B cell (primary cell): ENCODE data around the gene CCDC190. TPM values are rescaled to one million over a fixed set of nuclear protein-coding genes. Genes with fewer than 3 reads are reported as not detected.

ENCODE experiments used
- ATAC-seq: fragments of 200-7000 bp; cut with Tn5 transposase; one replicate; pipeline ENCODE4 v1.10.0; 2021; ENCODE audit warnings: low read depth, mild to moderate bottlenecking, moderate number of reproducible peaks, moderate library complexity
- CTCF ChIA-PET: fragments of 350-600 bp; sonication (Branson Sonifier 250); formaldehyde crosslinking; loops from one replicate; lab custom pipeline; 2021; ENCODE audit warnings: antibody characterized with exemption, inconsistent platforms; lab: Charles Lee
- POLR2A ChIA-PET: fragments of 350-600 bp; sonication (Branson Sonifier 250); formaldehyde crosslinking; loops from one replicate; lab custom pipeline; 2021; ENCODE audit warnings: antibody characterized with exemption; lab: Charles Lee
- DNase-seq: peaks from one replicate; pipeline ENCODE4 v3.0.0; 2013
- H2AFZ ChIP-seq: 2 replicates; pipeline ENCODE4 v1.6.1; 2012; ENCODE audit warnings: mild to moderate bottlenecking, low read depth, low read length; ENCODE audit not compliant: insufficient read depth, poor library complexity, severe bottlenecking
- H3K27ac ChIP-seq, 2 donors: 1 replicate in 1 of 2; 2 replicates in 1 of 2; pipeline ENCODE4 v1.5.1; 2012 to 2013; ENCODE audit warnings: low read length in 2 of 2, mild to moderate bottlenecking in 2 of 2, moderate library complexity in 1 of 2
- H3K27me3 ChIP-seq, 4 experiments: fragments of 200-600 bp in 1 of 4; sonication (generic) in 1 of 4; replicated peaks in 1 of 4; 1 replicate in 2 of 4; 2 replicates in 2 of 4; pipeline versions ENCODE4 v1.6.1 to v1.7.0; 2013 to 2016; ENCODE audit warnings: low read length in 3 of 4, mild to moderate bottlenecking in 2 of 4, mixed read lengths in 1 of 4, moderate library complexity in 1 of 4; ENCODE audit not compliant: insufficient read depth in 4 of 4, control insufficient read depth in 3 of 4; ENCODE audit errors: control extremely low read depth in 1 of 4
- H3K36me3 ChIP-seq, 2 experiments: replicated peaks in 1 of 2; 1 replicate in 1 of 2; 2 replicates in 1 of 2; pipeline versions ENCODE4 v1.6.1 to v1.7.1; 2013; ENCODE audit warnings: low read length in 1 of 2; ENCODE audit not compliant: insufficient read depth in 2 of 2, control insufficient read depth in 1 of 2; ENCODE audit errors: control extremely low read depth in 1 of 2, extremely low read depth in 1 of 2
- H3K4me1 ChIP-seq, 2 donors: fragments of 200-600 bp in 1 of 2; sonication (generic) in 1 of 2; 1 replicate in 1 of 2; 2 replicates in 1 of 2; pipeline versions ENCODE4 v1.5.1 to v1.6.1; 2013 to 2017; ENCODE audit warnings: low read length in 2 of 2; ENCODE audit not compliant: control insufficient read depth in 2 of 2, insufficient read depth in 2 of 2
- H3K4me2 ChIP-seq: replicated peaks from 2 replicates; pipeline ENCODE3; 2012; ENCODE audit warnings: mild to moderate bottlenecking, low read depth, low read length; ENCODE audit not compliant: poor library complexity, severe bottlenecking
- H3K4me3 ChIP-seq, 5 experiments: fragments of 200-600 bp in 1 of 5; sonication (generic) in 1 of 5; 1 replicate in 3 of 5; 2 replicates in 2 of 5; pipeline versions ENCODE4 v1.5.1 to v1.7.0; 2011 to 2016; ENCODE audit warnings: low read length in 4 of 5, mild to moderate bottlenecking in 4 of 5, low read depth in 2 of 5, control low read depth in 1 of 5, moderate library complexity in 1 of 5; ENCODE audit not compliant: insufficient read depth in 1 of 5; ENCODE audit errors: control extremely low read depth in 1 of 5, extremely low read depth in 1 of 5
- H3K79me2 ChIP-seq: fragments of 200-600 bp; sonication (generic); one replicate; pipeline ENCODE4 v1.6.0; 2016; ENCODE audit warnings: low read length; ENCODE audit not compliant: control insufficient read depth, insufficient read depth
- H3K9ac ChIP-seq: fragments of 200-600 bp; sonication (generic); 2 replicates; pipeline ENCODE4 v1.6.1; 2017; ENCODE audit warnings: mild to moderate bottlenecking, low read length, moderate library complexity
- H3K9me3 ChIP-seq, 3 donors: one replicate each; pipeline versions ENCODE4 v1.6.1 to v1.7.1; 2013; ENCODE audit warnings: low read length in 2 of 3; ENCODE audit not compliant: control insufficient read depth in 2 of 3, insufficient read depth in 1 of 3; ENCODE audit errors: control extremely low read depth in 1 of 3
- H4K20me1 ChIP-seq: 2 replicates; pipeline ENCODE4 v1.6.0; 2012; ENCODE audit warnings: mild to moderate bottlenecking, low read length; ENCODE audit not compliant: insufficient read depth, control insufficient read depth, poor library complexity, severe bottlenecking
- H3K27ac Mint-ChIP-seq: one replicate; pipeline ENCODE4 v1.8.0; 2021; ENCODE audit warnings: mixed read lengths
- H3K27me3 Mint-ChIP-seq: one replicate; pipeline ENCODE4 v1.8.0; 2021; ENCODE audit warnings: mixed read lengths
- H3K4me1 Mint-ChIP-seq: one replicate; pipeline ENCODE4 v1.8.0; 2021; ENCODE audit warnings: mixed read lengths
- H3K4me3 Mint-ChIP-seq: one replicate; pipeline ENCODE4 v1.8.0; 2021; ENCODE audit warnings: mixed read lengths
- H3K9me3 Mint-ChIP-seq: one replicate; pipeline ENCODE4 v1.8.0; 2022; ENCODE audit warnings: mixed read lengths; ENCODE audit not compliant: insufficient read depth
- EZH2 ChIP-seq: IDR thresholded peaks from 2 replicates; pipeline ENCODE4 v1.6.1; 2012; ENCODE audit warnings: borderline replicate concordance, low read depth, mild to moderate bottlenecking, moderate library complexity, low read length; ENCODE audit not compliant: insufficient read depth, poor library complexity, severe bottlenecking
- WGBS: methylation state at CpG from one replicate; pipeline ENCODE4 v1.1.5; 2013; ENCODE audit warnings: missing lambda C conversion rate; ENCODE audit not compliant: insufficient coverage; 5-methylcytosine and 5-hydroxymethylcytosine counted together
- intact Hi-C: fragments of 100-400 bp; cut with micrococcal nuclease; formaldehyde crosslinking; loops from one replicate; pipeline ENCODE4 v1.10.0; 2022
- polyA plus RNA-seq: library from polyadenylated mRNA; depleted of rRNA; stranded (reverse); fragments of >200 nt; gene quantifications from 2 replicates; pipeline ENCODE4 v1.2.3, GENCODE V29; 2012
- total RNA-seq, 2 donors: library from RNA; stranded (reverse); fragments of 120-200 nt in 1 of 2; gene quantifications; 1 replicate in 1 of 2; 2 replicates in 1 of 2; pipeline versions ENCODE4 v1.2.3 to v1.2.4, GENCODE V29; 2013 to 2022
- TF ChIP-seq, protein P1 (sequence below): fragments of 200-600 bp; IDR thresholded peaks from one replicate; pipeline ENCODE4 v1.8.0; 2022; ENCODE audit warnings: antibody characterized with exemption, mild to moderate bottlenecking

The CCDC190 gene
- total and polyA plus RNA-seq, 2 donors (not counting 1 experiment from before 2014, with no cell fraction given), result not detected

GRCh38 chr1:162903246-162903645, 42.3 kb upstream of the CCDC190 start:
- ChIA-PET POLR2A (no interaction called here), CTCF (no interaction called here)
- Histone ChIP-seq H3K27me3 (no peaks in the 10 kb centered on the region), H3K27ac (no peak overlapping the region), H3K36me3 (no peaks in the 10 kb centered on the region), H3K9me3 (no peaks in the 10 kb centered on the region), H3K4me1 (no peaks in the 10 kb centered on the region), H2AFZ (no peak overlapping the region), H3K4me2 (no peak overlapping the region), H3K9ac (no peak overlapping the region), H4K20me1 (no peaks in the 10 kb centered on the region), H3K79me2 (no peaks in the 10 kb centered on the region), H3K4me3 (no peak overlapping the region)
- peaks cover 4% of the 10 kb centered on the region for H3K27me3 Mint-ChIP-seq
- no peak for ATAC-seq
- H3K9me3 Mint-ChIP-seq, result no peaks in the 10 kb centered on the region
- WGBS, result 81% methylated on average over 2 of the region's 4 CpGs
- H3K4me1 Mint-ChIP-seq, result no peaks in the 10 kb centered on the region
- intact Hi-C loops, result no loop called here
- TF ChIP-seq, protein P1, sequence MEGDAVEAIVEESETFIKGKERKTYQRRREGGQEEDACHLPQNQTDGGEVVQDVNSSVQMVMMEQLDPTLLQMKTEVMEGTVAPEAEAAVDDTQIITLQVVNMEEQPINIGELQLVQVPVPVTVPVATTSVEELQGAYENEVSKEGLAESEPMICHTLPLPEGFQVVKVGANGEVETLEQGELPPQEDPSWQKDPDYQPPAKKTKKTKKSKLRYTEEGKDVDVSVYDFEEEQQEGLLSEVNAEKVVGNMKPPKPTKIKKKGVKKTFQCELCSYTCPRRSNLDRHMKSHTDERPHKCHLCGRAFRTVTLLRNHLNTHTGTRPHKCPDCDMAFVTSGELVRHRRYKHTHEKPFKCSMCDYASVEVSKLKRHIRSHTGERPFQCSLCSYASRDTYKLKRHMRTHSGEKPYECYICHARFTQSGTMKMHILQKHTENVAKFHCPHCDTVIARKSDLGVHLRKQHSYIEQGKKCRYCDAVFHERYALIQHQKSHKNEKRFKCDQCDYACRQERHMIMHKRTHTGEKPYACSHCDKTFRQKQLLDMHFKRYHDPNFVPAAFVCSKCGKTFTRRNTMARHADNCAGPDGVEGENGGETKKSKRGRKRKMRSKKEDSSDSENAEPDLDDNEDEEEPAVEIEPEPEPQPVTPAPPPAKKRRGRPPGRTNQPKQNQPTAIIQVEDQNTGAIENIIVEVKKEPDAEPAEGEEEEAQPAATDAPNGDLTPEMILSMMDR, result no peak
- no peak for TF ChIP-seq EZH2
- no peak overlapping the region for H3K27ac Mint-ChIP-seq
- no peak overlapping the region for H3K4me3 Mint-ChIP-seq
- no peak for DNase-seq

DNA sequence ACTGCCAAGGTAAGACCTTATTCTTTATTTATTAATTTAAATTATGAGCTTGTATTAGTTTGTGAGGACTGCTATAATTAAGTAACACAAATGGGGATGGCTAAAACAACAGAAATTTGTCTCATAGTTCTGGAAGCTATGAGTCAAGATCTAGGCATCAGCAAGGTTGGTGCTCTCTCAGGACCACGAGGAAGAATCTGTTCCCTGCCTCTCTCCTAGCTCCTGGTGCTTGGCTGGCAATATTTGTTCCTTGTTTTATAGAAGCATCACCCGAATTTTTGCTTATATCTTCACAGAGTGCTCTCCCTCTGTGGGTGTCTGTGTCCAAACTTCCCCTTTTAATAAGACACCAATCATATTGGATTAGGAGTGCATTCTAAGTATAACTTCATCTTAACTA, 41.4 kb upstream of the CCDC190 start:
- TF ChIP-seq EZH2, result no peak
- TF ChIP-seq, protein P1, result no peak
- no peaks in the 10 kb centered on the region for H3K4me1 ChIP-seq
- POLR2A ChIA-PET, result no interaction called here
- no peaks in the 10 kb centered on the region for H3K79me2 ChIP-seq
- ATAC-seq (no peak), DNase-seq (no peak)
- Mint-ChIP-seq H3K27me3 (peaks cover 4% of the 10 kb centered on the region), H3K27ac (no peak overlapping the region), H3K4me3 (no peak overlapping the region), H3K4me1 (no peaks in the 10 kb centered on the region), H3K9me3 (no peaks in the 10 kb centered on the region)
- no peaks in the 10 kb centered on the region for H3K27me3 ChIP-seq
- 78% methylated on average over 1 of the region's 2 CpGs for WGBS
- H3K4me3 ChIP-seq, result no peak overlapping the region
- H3K4me2 ChIP-seq, result no peak overlapping the region
- no peak overlapping the region for H3K9ac ChIP-seq
- intact Hi-C loops, result no loop called here
- H3K9me3 ChIP-seq, result no peaks in the 10 kb centered on the region
- H3K27ac ChIP-seq, result no peak overlapping the region
- no peaks in the 10 kb centered on the region for H4K20me1 ChIP-seq
- H2AFZ ChIP-seq, result no peak overlapping the region
- CTCF ChIA-PET, result interaction anchor here (0.6 kb wide), 1 partner anchor 189 kb away, joined by 4 read pairs; no protein-coding TSS in a partner anchor
- no peaks in the 10 kb centered on the region for H3K36me3 ChIP-seq
